K562 (cell line): ENCODE results near the gene DLST. TPM values are rescaled to one million over a fixed set of nuclear protein-coding genes. Genes with fewer than 3 reads are reported as not detected.

Experiments used
- BRF1 ChIP-seq: IDR thresholded peaks from 3 replicates; pipeline ENCODE4 v1.6.1; 2011; ENCODE audit warnings: borderline replicate concordance, mild to moderate bottlenecking; ENCODE audit not compliant: insufficient read length; ENCODE audit errors: extremely low read depth
- CTCFL ChIP-seq: IDR thresholded peaks from 2 replicates; pipeline ENCODE4 v1.6.1; 2011; ENCODE audit warnings: borderline replicate concordance, low read depth, mild to moderate bottlenecking, moderate library complexity, low read length; ENCODE audit not compliant: insufficient read depth, poor library complexity, severe bottlenecking
- FUS ChIP-seq: fragments of 200-400 bp; formaldehyde crosslinking; optimal IDR thresholded peaks from 2 replicates; pipeline ENCODE3; 2017; ENCODE audit warnings: low read depth, low read length
- HINFP ChIP-seq: fragments of 450-650 bp; conservative IDR thresholded peaks from 2 replicates; pipeline ENCODE4 v1.6.1; 2016; ENCODE audit warnings: missing genetic modification characterization, low read depth, mild to moderate bottlenecking, control low read depth, missing compliant biosample characterization
- JUN ChIP-seq, 2 experiments: sonication (generic) in 1 of 2; formaldehyde crosslinking in 1 of 2; IDR thresholded peaks; 2 replicates each; pipeline versions ENCODE4 v1.6.1 to v1.8.0; 2012 to 2022; ENCODE audit warnings: borderline replicate concordance in 2 of 2, mild to moderate bottlenecking in 2 of 2, improper control_type of control experiment in 1 of 2, low read depth in 1 of 2, low read length in 1 of 2, missing genetic modification reagents in 1 of 2
- KHSRP ChIP-seq: fragments of 450-650 bp; IDR thresholded peaks from 2 replicates; pipeline ENCODE4 v1.6.1; 2017
- KLF10 ChIP-seq: fragments of 250-450 bp; sonication (Bioruptor Pico); IDR thresholded peaks from 2 replicates; pipeline ENCODE4 v1.6.1; 2021; ENCODE audit warnings: matching md5 sums
- L3MBTL2 ChIP-seq: fragments of 450-650 bp; IDR thresholded peaks from 2 replicates; pipeline ENCODE4 v1.6.1; 2016; ENCODE audit warnings: mild to moderate bottlenecking, moderate library complexity
- POU5F1 ChIP-seq: fragments of 150-350 bp; IDR thresholded peaks from 2 replicates; pipeline ENCODE4 v1.6.1; 2014; ENCODE audit warnings: borderline replicate concordance, low read length, low read depth, mild to moderate bottlenecking; ENCODE audit not compliant: partially characterized antibody
- ZNF165 ChIP-seq: fragments of 250-450 bp; sonication (Bioruptor Pico); IDR thresholded peaks from 2 replicates; pipeline ENCODE4 v1.4.0; 2020; ENCODE audit warnings: borderline replicate concordance
- ZNF282 ChIP-seq: sonication (generic); formaldehyde crosslinking; IDR thresholded peaks from 2 replicates; pipeline ENCODE4 v1.8.1; 2023; ENCODE audit warnings: missing genetic modification reagents
- ZNF354B ChIP-seq: fragments of 250-450 bp; sonication (Bioruptor Pico); IDR thresholded peaks from 2 replicates; pipeline ENCODE4 v1.4.0; 2020
- ZNF76 ChIP-seq: fragments of 250-450 bp; sonication (Bioruptor Pico); IDR thresholded peaks from 2 replicates; pipeline ENCODE4 v1.4.0; 2020; ENCODE audit warnings: mild to moderate bottlenecking, moderate library complexity, borderline replicate concordance
- polyA plus RNA-seq, 8 experiments: library from polyadenylated mRNA; depleted of rRNA in 4 of 8; stranded (reverse) in 5 of 8; unstranded in 3 of 8; fragments of >200 nt; fragmentation: Nextera tagmentation in 2 of 8; fragmentation: Illumina TruSeq in 1 of 8; extraction: Ambion mirVana in 2 of 8; extraction: Trizol in 1 of 8; gene quantifications; 2 replicates each; pipeline versions ENCODE4 v1.2.1 to v1.2.3, GENCODE V29; 2011 to 2014; ENCODE audit warnings: inconsistent platforms in 1 of 8, missing spikeins in 1 of 8
- total RNA-seq, 7 experiments: library from RNA; depleted of rRNA in 6 of 7; stranded (reverse); fragments of >200 nt in 6 of 7; fragmentation: Illumina TruSeq in 2 of 7; extraction: Trizol in 2 of 7; gene quantifications; 2 replicates each; pipeline versions ENCODE4 v1.2.1 to v1.2.3, GENCODE V29; 2011 to 2021; ENCODE audit warnings: low replicate concordance in 1 of 7
- TF ChIP-seq, protein P1 (sequence below), 2 experiments: fragments of 200-800 bp in 1 of 2; sonication (Bioruptor generic) in 1 of 2; sonication (generic) in 1 of 2; formaldehyde crosslinking in 1 of 2; IDR thresholded peaks in 1 of 2; conservative IDR thresholded peaks in 1 of 2; 2 replicates each; pipeline versions ENCODE4 v1.5.0 to v1.6.1; 2016 to 2020; ENCODE audit warnings: missing compliant biosample characterization in 1 of 2, missing genetic modification characterization in 1 of 2, missing genetic modification reagents in 1 of 2
- TF ChIP-seq, protein P2 (sequence below), 2 experiments: fragments of 450-650 bp in 1 of 2; IDR thresholded peaks; 2 replicates each; pipeline ENCODE4 v1.6.1; 2011 to 2017; ENCODE audit warnings: low read depth in 2 of 2, antibody characterized with exemption in 1 of 2, borderline replicate concordance in 1 of 2, low read length in 1 of 2, mild to moderate bottlenecking in 1 of 2, mixed read lengths in 1 of 2; ENCODE audit not compliant: control insufficient read depth in 1 of 2
- TF ChIP-seq, protein P3 (sequence below): fragments of 250-450 bp; sonication (Bioruptor Pico); IDR thresholded peaks from 2 replicates; pipeline ENCODE4 v1.8.0; 2022; ENCODE audit warnings: moderate library complexity, mild to moderate bottlenecking, inconsistent platforms

The DLST gene
- total and polyA plus RNA-seq, 9 of the 15 experiments (the other 6 are each of a cell fraction or from before 2014, with no cell fraction given) = 3.0 to 73.7 (median 45.4) TPM

DNA sequence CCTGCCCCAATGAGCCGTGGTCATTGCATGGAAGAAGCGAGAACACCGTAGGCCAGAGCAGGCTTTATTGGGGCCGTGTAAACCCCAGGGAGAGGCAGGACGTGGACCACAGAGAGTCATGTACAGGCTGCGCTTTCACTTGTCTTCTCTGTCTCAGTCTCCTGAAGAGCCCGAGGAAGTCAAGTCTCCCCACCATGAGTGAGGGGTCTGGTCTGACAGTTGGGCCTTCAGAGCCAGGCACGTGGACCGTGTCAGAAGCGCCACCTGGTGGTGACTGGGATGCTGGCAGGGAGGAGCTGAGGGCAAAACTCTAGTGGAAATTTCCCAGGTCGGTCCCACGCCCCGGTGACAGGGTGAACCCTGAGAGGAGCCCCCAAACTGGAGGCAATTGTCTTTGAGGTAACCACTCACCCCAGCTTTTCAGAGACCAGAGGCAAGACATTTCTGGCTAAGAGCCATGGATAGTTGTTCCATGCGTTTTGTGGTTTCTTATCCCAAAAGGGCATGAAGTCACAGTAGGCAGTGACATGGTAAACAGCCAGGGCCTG, 24.0 kb downstream of the DLST start (continued):
- TF ChIP-seq, protein P1, sequence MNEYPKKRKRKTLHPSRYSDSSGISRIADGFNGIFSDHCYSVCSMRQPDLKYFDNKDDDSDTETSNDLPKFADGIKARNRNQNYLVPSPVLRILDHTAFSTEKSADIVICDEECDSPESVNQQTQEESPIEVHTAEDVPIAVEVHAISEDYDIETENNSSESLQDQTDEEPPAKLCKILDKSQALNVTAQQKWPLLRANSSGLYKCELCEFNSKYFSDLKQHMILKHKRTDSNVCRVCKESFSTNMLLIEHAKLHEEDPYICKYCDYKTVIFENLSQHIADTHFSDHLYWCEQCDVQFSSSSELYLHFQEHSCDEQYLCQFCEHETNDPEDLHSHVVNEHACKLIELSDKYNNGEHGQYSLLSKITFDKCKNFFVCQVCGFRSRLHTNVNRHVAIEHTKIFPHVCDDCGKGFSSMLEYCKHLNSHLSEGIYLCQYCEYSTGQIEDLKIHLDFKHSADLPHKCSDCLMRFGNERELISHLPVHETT (CRISPR knock-in tag; conservative IDR thresholded peaks at IDR 0.05 in 1 of 2, IDR thresholded peaks at IDR 0.05 in 1 of 2) = no peak
- TF ChIP-seq ZNF282 (CRISPR knock-in tag) = no peak
- TF ChIP-seq ZNF354B = no peak
- no peak for TF ChIP-seq FUS
- no peak for TF ChIP-seq KHSRP
- TF ChIP-seq CTCFL = peak; percentile 59
- no peak for TF ChIP-seq HINFP (tag)
- TF ChIP-seq ZNF165 = no peak
- no peak for TF ChIP-seq JUN (IDR thresholded peaks at IDR 0.05; ENCODE audit: borderline replicate concordance, low read depth, low read length)
- no peak for TF ChIP-seq JUN (CRISPR knock-in tag; IDR thresholded peaks at IDR 0.05; ENCODE audit: borderline replicate concordance)
- TF ChIP-seq POU5F1 = no peak
- TF ChIP-seq, protein P2, sequence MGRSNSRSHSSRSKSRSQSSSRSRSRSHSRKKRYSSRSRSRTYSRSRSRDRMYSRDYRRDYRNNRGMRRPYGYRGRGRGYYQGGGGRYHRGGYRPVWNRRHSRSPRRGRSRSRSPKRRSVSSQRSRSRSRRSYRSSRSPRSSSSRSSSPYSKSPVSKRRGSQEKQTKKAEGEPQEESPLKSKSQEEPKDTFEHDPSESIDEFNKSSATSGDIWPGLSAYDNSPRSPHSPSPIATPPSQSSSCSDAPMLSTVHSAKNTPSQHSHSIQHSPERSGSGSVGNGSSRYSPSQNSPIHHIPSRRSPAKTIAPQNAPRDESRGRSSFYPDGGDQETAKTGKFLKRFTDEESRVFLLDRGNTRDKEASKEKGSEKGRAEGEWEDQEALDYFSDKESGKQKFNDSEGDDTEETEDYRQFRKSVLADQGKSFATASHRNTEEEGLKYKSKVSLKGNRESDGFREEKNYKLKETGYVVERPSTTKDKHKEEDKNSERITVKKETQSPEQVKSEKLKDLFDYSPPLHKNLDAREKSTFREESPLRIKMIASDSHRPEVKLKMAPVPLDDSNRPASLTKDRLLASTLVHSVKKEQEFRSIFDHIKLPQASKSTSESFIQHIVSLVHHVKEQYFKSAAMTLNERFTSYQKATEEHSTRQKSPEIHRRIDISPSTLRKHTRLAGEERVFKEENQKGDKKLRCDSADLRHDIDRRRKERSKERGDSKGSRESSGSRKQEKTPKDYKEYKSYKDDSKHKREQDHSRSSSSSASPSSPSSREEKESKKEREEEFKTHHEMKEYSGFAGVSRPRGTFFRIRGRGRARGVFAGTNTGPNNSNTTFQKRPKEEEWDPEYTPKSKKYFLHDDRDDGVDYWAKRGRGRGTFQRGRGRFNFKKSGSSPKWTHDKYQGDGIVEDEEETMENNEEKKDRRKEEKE (IDR thresholded peaks at IDR 0.05; ENCODE audit: borderline replicate concordance in 1 of 2, control insufficient read depth in 1 of 2, low read depth in 2 of 2, low read length in 1 of 2) = no peak
- no peak for TF ChIP-seq KLF10 (CRISPR knock-in tag)
- TF ChIP-seq ZNF76 = no peak
- no peak for TF ChIP-seq BRF1
- peak; percentile 63; the same call in 1 of the 2 replicates for TF ChIP-seq L3MBTL2
- TF ChIP-seq, protein P3, sequence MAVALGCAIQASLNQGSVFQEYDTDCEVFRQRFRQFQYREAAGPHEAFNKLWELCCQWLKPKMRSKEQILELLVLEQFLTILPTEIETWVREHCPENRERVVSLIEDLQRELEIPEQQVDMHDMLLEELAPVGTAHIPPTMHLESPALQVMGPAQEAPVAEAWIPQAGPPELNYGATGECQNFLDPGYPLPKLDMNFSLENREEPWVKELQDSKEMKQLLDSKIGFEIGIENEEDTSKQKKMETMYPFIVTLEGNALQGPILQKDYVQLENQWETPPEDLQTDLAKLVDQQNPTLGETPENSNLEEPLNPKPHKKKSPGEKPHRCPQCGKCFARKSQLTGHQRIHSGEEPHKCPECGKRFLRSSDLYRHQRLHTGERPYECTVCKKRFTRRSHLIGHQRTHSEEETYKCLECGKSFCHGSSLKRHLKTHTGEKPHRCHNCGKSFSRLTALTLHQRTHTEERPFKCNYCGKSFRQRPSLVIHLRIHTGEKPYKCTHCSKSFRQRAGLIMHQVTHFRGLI (CRISPR knock-in tag) = no peak
